ENCODE results near the gene ARPC4.

The ARPC4 gene

DNA sequence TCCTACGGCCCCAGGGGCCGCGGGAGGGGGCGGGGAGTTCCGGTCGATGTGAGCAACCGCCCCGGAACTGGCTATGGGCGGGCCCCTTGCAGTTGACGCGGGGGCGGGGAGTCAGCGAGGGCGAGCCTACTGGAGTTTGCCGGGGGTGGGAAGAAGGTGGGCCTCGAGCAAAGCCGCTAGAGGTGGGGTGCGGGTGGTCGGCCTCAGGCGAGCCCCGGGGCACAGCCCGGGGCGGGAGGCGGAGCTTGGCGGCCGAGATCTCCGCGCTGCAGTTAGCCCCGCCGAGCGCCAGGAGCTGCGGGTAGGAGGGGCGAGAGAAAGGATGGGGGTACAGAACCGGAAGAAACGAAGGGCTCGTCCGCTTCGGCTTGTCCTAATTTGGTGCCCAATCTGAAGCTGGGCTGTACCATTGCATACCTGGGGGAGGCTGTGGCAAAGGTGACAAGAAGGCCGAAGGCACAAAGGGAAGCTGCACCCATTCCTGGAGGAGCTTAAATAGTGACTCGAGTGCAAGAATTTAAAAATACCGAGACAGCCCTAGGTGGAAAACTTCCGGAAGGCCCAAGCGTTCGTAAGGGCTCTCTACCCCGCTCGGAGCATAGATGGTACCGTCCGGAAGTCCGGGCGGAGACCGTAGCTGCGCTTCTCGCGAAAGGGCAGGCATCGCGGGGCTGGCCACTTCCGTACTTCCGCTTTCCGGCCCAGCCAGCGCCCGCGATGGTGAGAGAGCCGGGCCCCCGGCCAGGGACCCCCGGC lies at the start of gene ARPC4, which contains the start of gene TADA3:
TSS of gene ARPC4 (plus strand) at position 678 of the 756 bp plus-strand sequence. CDS start at position 718, 40 bp downstream.
TSS of gene TADA3 (minus strand) at position 69 of the 756 bp plus-strand sequence. CDS start 1,007 bp downstream, outside the sequence.
- peak; percentile 95 for DNase-seq (ENCODE audit: low spot score)

DNA sequence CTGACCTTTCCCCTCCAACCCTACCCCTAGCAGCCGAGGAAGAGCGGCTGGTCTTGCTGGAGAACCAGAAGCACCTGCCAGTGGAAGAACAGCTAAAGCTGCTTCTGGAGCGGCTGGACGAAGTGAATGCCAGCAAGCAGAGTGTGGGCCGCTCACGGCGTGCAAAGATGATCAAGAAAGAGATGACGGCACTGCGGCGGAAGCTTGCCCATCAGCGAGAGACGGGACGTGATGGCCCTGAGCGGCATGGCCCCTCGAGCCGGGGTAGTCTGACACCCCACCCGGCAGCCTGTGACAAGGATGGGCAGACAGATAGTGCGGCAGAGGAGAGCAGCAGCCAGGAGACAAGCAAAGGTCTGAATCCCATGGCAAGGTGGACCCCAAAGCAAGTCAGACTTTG lies 49.3 kb upstream of the ARPC4 start:
- DNase-seq (ENCODE audit: low spot score): no peak

DNA sequence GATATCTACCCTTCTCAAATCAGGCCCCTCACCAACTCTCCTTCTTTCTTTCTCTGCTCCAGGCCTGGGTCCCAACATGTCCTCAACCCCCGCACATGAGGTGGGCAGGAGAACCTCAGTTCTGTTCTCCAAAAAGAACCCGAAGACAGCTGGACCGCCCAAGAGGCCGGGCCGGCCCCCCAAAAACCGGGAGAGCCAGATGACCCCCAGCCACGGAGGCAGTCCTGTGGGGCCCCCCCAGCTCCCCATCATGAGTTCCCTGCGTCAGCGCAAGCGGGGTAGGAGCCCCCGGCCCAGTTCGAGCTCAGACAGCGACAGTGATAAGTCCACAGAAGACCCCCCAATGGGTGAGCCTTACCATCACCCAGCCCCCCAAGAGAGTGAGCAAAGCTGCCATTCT lies 48.7 kb upstream of the ARPC4 start:
- DNase-seq (ENCODE audit: low spot score): no peak

DNA sequence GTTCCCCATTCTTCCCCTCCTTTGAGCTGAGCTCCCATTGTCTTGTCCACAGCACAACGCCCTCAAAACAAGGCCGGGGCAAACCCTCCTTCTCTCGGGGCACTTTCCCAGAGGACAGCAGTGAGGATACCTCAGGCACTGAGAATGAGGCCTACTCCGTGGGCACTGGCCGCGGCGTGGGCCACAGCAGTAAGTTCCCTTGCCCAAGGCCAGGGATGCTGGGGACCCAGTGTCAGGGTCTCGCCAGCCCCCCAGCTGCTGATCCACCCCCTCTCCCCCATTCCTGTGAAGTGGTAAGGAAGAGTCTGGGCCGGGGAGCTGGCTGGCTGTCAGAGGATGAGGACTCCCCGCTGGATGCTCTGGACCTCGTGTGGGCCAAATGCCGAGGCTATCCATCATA lies 47.4 kb upstream of the ARPC4 start:
- no peak for DNase-seq (ENCODE audit: low spot score)

DNA sequence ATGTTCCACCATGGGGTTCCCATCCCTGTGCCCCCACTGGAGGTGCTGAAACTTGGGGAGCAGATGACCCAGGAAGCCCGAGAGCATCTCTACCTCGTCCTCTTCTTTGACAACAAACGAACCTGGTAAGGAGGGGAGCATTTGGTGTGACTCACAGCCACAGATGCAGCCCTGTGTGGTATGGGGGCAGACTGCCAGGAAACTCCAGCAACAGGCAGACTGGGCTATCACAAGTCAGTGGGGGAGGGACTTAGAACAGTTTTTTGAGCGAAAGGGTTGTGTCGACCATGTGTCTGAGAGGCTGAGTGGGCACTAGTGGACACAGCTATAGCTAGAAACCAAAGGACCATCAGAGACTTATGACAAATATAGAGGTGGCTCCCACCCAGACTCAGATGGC lies 46.6 kb upstream of the ARPC4 start:
- DNase-seq (ENCODE audit: low spot score): no peak

DNA sequence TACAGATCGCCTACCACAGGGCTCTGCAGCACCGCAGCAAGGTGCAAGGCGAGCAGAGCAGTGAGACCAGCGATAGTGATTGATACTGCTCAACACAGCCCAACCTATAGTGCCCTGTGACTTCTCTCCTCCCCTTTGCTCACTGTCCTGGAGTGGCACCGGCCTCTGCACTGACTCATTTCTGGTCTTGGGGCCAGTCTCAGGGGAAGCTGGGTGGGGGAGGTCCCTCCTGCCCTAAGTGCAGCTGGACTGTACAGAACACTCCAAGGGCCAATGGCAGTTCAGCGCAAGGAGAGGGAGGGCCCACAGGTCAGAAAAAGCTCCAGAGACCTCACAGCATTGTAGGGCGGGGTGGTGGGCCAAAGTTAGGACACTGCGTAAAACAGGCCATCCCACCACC lies 45.6 kb upstream of the ARPC4 start:
- DNase-seq (ENCODE audit: low spot score): no peak

DNA sequence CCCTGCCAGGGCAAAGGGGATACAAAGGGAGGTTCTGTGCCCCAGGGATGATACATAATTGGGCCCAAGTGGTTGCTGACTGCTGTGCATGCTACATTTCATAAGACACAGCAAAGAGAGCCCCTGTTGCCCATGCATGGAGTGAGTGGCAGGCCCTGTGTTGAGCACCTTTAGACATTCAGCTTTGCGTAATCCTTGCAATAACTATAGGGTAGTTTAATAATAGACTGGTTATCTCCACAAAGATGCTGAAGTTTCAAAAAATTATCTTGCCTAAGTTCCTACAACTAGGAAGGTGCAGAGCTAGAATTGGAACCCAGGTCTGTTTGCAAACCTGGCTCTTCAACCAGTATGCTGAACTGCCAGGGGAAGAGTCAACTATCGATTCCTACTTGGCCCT lies 44.9 kb upstream of the ARPC4 start:
- DNase-seq (ENCODE audit: low spot score): no peak

DNA sequence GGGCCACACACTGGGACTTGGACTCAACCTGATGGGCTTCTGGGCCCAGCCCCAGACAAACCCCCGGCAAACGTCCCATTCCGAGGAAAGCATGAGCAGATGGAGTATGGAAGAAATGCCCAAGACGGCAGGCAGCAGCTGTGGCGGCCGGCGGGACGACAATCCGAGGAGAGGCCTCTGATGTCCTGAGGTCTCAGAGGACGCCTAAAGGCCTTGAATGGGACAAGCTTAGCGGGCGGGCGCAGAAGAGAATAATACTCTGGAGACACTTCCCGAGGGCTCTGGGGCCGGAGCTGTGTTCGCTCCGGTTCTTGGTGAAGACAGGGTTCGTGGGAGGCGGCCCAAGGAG lies 43.6 kb upstream of the ARPC4 start:
- no peak for DNase-seq (ENCODE audit: low spot score)

DNA sequence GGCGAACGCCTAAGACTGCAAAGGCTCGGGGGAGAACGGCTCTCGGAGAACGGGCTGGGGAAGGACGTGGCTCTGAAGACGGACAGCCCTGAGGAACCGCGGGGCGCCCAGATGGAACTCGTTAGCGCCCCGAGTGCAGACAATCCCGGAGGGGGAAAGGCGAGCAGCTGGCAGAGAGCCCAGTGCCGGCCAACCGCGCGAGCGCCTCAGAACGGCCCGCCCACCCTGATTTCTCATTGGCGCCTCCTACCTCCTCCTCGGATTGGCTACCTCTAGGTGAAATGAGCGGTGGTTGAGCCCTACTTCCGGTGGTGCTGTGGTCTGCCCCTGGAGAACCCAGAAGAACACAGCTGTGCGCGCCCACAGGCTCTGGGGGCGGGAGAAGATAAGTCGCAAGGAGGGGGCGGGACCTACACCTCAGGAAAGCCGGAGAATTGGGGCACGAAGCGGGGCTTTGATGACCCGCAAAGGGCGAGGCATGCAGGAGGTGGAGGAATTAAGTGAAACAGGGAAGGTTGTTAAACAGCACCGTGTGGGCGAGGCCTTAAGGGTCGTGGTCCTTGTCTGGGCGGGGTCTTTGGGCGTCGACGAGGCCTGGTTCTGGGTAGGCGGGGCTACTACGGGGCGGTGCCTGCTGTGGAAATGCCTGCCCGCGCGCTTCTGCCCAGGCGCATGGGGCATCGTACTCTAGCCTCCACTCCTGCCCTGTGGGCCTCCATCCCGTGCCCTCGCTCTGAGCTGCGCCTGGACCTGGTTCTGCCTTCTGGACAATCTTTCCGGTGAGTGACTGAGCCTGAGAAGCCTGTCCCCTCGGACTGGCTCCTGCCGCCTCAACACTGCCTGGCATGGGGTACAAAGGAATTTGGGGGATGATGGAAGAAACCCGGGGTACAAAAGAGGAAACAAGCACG lies 43.0 kb upstream of the ARPC4 start, which contains the start of gene OGG1:
TSS of gene OGG1 (plus strand) at position 308 of the 911 bp plus-strand sequence. CDS start at position 643, 335 bp downstream.
- peak; percentile 100 for DNase-seq (ENCODE audit: low spot score)

DNA sequence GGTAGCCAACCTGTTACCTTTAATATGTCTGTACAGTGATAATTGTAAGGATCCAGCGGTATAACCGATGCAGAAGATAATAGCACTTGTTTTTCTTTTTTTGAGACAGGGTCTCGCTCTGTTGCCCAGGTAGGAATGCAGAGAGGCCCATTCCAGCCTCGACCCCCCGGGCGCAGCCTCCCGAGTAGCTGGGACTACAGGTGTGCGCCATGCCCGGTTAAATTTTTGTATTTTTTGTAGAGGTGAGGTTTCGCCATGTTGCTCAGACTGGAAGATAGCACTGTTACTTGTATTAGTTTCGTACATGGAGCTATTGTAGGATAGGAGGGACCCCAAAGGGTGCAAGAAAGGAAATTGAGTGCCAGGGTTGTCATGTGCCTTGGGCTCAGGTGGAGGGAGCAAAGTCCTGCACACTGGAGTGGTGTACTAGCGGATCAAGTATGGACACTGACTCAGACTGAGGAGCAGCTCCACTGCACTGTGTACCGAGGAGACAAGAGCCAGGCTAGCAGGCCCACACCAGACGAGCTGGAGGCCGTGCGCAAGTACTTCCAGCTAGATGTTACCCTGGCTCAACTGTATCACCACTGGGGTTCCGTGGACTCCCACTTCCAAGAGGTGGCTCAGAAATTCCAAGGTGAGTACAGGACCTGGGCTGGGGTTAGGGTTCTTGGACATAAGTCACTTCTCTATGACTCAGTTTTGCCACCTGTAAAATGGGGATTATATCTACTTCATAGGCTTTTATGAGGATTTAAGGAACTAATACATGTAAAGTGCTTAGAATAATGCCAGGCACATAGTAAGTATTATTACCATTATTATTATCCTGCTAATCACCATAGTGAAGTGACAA lies 42.1 kb upstream of the ARPC4 start:
- peak; percentile 59 for DNase-seq (ENCODE audit: low spot score)

DNA sequence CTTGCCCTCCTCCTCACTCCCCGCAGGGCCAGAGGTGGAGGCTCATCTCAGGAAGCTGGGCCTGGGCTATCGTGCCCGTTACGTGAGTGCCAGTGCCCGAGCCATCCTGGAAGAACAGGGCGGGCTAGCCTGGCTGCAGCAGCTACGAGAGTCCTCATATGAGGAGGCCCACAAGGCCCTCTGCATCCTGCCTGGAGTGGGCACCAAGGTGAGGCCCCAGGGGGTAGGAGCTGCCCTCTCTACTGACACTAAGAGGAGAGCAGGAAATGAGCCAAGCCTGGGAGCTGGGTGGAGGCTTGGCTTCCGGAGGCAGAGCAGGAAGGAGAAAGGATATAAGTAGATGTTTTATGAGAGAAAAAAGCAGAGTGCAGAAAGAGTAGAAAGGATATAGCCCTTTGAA lies 38.2 kb upstream of the ARPC4 start:
- no peak for DNase-seq (ENCODE audit: low spot score)

DNA sequence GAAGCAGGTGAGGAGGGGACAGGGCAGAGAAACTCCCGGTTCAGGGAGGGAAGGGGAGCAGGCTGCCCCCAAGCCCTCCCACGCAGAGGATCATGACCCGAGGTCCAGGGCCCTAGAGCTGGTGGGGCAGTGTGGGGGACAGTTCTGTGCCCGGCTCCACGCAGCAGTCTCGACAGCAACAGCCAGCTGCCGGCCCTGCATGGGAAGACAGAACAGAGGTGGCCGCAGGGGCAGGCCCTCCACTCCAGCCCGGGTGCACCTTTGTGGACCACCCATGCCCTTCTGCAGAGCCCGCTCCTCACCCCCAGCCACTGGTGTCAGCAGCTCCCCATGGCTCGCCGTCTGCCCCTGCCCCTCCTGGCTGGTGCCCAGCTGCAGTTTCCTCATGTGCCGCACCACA lies 35.5 kb upstream of the ARPC4 start:
- DNase-seq (ENCODE audit: low spot score): no peak

DNA sequence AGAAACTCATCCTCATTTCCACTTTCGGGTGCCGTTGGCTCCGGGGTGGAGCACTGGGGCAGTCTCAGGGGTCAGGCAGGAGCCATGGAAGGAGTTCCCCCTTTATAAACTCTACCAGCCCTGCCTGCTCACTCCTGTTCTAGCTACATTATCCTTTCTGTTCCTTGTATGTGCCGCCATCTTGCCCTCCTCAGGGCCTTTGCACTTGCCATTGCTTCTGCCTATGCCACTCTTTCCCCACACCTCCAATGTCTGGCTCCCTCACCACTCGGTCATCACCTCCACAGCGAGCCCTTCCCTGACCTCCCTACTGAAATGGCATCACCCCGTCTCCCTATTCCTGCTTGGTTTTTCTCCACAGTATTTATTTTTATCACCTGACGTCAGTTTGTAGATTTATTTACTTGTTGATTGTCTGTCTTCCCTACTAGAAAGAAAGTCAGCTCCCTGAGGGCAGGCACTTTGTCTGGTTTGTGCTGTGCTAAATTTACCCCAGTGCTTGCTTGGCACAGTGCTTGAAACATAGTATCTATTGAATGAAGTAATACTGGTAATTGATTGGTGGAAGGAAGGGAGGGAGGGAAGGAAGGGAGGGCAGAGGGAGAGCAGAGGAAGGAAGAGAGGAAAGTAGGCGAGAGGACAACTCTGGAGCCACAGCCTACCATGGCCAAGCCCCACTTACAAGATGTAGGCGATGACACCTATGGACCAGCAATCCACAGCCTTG lies 31.9 kb upstream of the ARPC4 start:
- DNase-seq (ENCODE audit: low spot score): no peak

DNA sequence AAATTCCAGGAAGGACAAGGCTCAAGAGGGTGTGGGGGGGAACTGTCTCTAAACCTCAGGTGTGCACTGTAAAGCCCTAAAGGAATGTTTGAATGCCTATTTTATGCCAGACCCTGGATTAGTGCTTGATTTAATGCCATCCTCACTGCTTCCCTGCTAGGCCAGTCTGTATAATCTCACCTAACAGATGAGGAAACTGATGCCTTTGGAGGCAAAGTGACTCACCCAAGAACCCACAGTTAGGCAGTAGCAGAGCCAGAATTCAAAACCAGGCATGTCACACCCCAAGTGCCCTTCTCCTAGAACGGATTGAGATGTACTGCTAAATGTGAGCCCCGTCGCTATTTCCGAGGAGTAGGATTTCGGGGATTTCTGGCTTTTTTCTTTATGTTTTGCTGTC lies 31.0 kb upstream of the ARPC4 start:
- DNase-seq (ENCODE audit: low spot score): no peak

DNA sequence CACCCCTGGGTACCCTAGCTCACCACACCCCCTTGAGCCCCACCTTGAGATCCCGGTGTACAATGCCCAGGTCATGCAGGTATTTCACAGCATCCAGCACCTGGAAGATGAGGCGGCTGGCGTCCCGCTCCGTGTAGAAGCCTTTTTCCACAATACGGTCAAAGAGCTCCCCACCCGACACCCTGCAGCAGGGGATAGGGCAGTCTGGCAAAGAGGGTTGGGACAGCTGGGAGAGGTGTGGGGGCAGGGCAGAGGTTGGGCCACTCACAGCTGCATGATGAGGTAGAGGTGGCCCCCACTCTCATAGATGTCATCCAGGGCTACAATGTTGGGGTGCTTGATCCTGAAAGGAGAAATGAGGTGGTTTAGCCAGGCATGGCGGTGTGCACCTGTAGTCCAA lies 30.0 kb upstream of the ARPC4 start:
- DNase-seq (ENCODE audit: low spot score): no peak

DNA sequence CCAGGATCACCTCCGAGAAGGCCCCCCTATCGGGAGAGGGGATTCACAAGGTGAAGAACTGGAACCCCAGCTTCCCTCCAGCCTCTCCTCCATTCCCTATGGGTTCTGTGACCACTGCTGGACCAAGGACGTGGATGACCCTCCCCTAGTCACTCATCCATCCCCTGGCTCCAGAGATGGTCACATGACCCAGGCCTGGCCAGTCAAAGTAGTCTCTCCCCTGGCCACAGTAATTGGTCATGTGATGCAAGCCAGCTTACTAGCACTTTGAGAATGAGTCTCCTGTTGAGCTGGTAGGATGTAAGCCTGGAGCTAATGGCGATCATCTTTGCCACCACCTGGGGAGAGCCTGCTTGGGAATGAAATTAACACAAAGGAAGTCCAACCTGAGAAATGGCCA lies 27.0 kb upstream of the ARPC4 start:
- DNase-seq (ENCODE audit: low spot score): no peak

DNA sequence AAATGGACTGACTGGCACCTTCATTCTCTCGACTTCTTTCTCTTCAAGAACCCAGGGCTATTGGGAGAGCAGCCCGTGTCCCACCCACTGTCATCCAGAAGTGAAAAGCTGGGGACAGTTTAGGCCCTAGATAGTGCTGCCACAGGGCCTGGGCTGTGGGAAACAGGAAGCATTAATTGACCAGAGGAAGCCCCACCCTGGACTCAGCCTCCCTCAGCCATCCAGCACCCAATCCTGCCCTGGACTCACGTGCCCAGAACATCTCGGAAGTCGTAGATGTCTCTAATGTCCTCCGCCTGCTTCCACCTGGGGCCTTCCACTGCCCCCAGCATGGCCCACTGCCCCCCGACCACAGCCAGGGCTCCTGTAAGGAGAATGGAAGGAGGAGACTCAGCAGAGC lies 25.5 kb upstream of the ARPC4 start:
- DNase-seq (ENCODE audit: low spot score): no peak

DNA sequence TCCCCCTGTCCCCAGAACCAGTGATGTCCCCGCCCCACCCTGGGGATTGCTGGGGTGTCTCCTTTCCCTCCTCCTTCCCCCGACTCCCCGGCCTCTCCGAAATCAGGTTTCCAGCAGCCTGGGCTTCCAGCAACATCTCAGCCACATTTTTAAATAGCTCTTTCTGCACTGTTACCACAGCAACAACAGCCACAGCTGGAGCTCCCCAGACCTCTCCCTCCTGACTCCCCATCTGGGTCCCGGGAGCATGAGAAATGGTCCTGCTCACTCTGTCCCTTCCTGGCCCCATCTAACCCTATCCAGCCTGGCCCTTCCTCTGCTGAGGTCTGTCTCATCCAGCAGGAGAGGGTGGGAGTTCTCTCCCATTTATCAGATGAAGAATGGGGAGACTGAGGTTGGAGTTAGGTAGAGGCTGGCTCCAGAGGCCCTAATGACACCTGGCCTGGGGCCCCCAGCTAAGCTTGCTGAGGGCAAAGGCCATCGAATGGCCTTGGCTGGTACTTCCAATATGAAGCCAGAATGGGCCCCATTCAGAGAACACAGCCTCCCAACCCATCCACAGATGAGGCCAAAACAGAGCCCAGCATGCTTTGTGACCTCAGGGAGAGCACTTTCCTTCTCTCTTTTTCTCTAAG lies 24.6 kb upstream of the ARPC4 start:
- no peak for DNase-seq (ENCODE audit: low spot score)

DNA sequence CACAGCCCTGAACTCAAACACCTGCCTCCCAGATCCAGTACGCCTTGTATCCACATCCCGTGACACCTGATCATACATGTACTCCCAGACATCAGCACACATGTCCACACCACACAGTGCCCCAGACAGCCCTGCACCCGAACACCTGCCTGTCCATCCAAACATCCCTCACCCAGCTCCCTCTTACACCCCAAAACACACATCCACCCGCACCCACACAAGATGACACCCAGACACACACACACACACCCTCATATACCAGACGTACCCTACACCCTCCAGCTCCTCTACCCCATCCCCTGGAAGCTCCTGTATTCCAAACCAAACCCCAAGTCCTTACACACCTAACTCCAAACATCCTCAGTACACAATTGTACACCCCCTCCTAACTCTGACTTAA lies 23.9 kb upstream of the ARPC4 start:
- DNase-seq (ENCODE audit: low spot score): no peak

DNA sequence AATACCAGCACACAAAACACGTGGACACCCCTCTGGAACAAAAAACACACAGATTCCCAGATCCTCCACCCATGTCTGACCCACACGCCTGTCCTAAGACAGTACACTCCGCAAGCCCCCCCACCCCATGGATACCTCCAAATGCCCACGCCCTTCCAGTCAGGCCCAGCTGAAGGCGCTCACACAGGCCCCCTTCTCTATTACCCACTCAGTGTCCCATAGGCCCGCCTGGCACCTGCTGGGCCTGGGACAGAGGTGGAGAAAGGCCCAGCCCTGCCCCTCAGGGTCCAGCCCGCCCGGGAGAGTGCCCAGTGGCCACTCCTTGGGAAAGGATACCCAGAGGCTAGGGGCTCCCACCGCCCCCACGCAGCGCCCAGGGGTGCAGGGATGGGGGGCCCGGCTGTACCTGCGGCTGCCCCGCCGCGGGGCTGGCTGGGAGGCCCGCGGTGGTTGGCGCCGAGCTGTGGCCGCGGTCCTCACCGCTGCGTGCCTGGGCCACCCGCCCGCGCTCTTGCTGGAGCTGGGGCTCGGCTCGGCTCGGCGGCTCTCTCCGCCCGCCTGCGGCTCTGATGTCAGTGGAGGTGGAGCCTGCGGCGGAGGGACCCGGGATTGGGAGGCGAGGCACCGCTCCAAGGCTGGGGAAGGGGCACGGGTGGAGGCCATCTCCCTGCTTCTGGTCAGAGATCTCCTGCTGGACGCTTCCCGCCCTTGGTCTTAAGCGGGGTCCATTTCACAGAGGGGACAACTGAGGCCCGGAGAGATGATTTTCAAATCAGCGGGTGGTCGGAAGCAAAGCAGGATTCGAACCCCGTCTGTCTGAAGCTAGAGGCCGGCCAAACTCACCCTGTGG lies 23.2 kb upstream of the ARPC4 start, which contains the start of gene CAMK1:
TSS of gene CAMK1 (minus strand) at position 522 of the 850 bp plus-strand sequence. CDS start 2,198 bp downstream, outside the sequence.
- DNase-seq (ENCODE audit: low spot score): peak; percentile 96
